GM10248 (cell line): ENCODE results near the gene SMC6.
A peak's percentile ranks its signal among the peaks of the same experiment; 100 is the strongest.

Experiments
- CTCF ChIA-PET: fragments of 300-600 bp; sonication (Branson Sonifier 250); formaldehyde crosslinking; extraction: SDS; loops from one replicate; lab custom pipeline; 2021; ENCODE audit warnings: antibody characterized with exemption; lab: Yijun Ruan, JAX
- POLR2A ChIA-PET: fragments of 350-650 bp; sonication (Branson Sonifier 250); formaldehyde crosslinking; extraction: SDS; loops from one replicate; lab custom pipeline; 2020; ENCODE audit warnings: antibody characterized with exemption; lab: Yijun Ruan, JAX
- DNase-seq: peaks from one replicate; pipeline ENCODE4 v3.0.0; 2012; ENCODE audit errors: extremely low spot score
- TF ChIP-seq, protein P1 (sequence below): IDR thresholded peaks from 2 replicates; pipeline ENCODE4 v1.5.1; 2012; ENCODE audit warnings: mild to moderate bottlenecking, low read depth; ENCODE audit errors: extremely low read depth, missing control alignments, control extremely low read depth

Gene SMC6

DNA sequence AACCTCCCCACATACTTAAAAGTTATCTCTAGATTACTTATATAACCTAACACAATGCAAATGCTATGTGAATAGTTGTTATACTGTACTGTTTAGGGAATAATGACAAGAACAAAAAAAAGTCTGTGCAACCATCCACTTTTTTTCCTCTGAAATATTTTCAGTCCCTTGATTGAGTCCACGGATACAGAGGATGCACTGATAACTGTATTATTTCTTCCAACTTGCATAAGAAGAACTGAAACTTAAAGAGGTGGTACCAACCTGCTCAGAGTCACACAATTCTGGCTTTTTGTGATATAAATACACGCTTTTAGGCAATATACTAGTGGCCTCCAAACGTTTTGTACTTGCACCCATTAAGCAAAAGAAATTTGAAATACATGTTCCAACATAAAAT lies 1.4 kb downstream of the SMC6 start:
- TF ChIP-seq, protein P1, sequence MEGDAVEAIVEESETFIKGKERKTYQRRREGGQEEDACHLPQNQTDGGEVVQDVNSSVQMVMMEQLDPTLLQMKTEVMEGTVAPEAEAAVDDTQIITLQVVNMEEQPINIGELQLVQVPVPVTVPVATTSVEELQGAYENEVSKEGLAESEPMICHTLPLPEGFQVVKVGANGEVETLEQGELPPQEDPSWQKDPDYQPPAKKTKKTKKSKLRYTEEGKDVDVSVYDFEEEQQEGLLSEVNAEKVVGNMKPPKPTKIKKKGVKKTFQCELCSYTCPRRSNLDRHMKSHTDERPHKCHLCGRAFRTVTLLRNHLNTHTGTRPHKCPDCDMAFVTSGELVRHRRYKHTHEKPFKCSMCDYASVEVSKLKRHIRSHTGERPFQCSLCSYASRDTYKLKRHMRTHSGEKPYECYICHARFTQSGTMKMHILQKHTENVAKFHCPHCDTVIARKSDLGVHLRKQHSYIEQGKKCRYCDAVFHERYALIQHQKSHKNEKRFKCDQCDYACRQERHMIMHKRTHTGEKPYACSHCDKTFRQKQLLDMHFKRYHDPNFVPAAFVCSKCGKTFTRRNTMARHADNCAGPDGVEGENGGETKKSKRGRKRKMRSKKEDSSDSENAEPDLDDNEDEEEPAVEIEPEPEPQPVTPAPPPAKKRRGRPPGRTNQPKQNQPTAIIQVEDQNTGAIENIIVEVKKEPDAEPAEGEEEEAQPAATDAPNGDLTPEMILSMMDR = no peak
- no peak for DNase-seq
- ChIA-PET POLR2A (no interaction called here), CTCF (interaction anchor here (1.0 kb wide), 1 partner anchor 60 kb away, joined by 3 read pairs; no protein-coding TSS in a partner anchor)

- TF ChIP-seq, protein P1 = no peak
- peak; percentile 31 for DNase-seq
- ChIA-PET POLR2A (no interaction called here), CTCF (interaction anchor here (0.9 to 1.8 kb wide), 3 partner anchors 10 to 64 kb away, joined by 3 to 4 read pairs (median 3); no protein-coding TSS in a partner anchor)
Measured at GRCh38 chr2:17749753-17750438, 3.7 kb downstream of the SMC6 start.

DNA sequence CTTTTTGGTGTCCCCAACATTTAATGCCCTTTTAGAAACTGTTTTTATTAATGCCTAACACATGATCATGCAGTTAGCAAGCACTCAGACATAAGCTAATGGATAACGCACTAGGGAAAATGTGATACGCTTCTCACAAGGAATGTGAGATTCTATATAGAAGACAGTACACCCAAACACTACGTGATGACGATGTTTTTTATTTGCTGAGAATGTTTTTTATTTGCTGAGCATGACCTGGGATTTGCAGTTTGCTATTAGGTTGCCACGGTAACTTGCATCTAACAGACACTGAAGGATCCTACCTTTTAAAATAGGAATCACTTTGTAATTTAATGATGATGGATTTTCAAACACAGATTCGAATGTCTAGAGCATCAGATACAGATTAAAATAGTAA lies 4.9 kb downstream of the SMC6 start:
- TF ChIP-seq, protein P1 = no peak
- no peak for DNase-seq
- POLR2A ChIA-PET = no interaction called here
- CTCF ChIA-PET = interaction anchor here (1.0 to 1.9 kb wide), 2 partner anchors 15 to 30 kb away, joined by 3 to 9 read pairs; no protein-coding TSS in a partner anchor

GRCh38 chr2:17747684-17748452 lies 5.7 kb downstream of the SMC6 start:
- ChIA-PET POLR2A (no interaction called here), CTCF (interaction anchor here (1.9 kb wide), 1 partner anchor 14 kb away, joined by 9 read pairs; no protein-coding TSS in a partner anchor)
- DNase-seq = no peak
- TF ChIP-seq, protein P1 = no peak

- TF ChIP-seq, protein P1 = no peak
- DNase-seq = no peak
- CTCF ChIA-PET = interaction anchor here (1.2 kb wide), 2 partner anchors 11 to 90 kb away, joined by 3 to 4 read pairs; no protein-coding TSS in a partner anchor
- POLR2A ChIA-PET = no interaction called here
Measured at GRCh38 chr2:17740203-17740602, 13.4 kb downstream of the SMC6 start.

DNA sequence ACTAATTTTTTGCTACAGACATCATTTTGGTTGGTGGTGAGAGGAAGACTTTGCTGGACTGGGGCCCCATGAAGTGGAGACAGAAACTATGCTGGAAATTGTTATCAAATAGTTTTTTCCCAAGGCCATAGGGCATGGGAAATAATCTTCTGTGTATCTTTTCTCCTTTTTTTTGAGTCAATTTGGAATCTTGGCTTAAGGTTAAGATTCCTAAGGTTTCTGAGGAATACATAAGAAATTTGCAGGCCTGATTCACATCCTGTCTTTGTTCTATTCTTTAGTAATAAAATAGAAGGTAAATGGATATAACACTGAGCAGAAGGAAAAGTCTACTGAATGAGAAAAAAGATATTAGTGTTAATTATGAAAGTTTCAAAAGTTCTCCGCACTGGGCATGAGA lies 16.6 kb downstream of the SMC6 start:
- DNase-seq = no peak
- TF ChIP-seq, protein P1 = no peak
- ChIA-PET CTCF (interaction anchor here (1.9 kb wide), 1 partner anchor 12 kb away, joined by 6 read pairs; no protein-coding TSS in a partner anchor), POLR2A (no interaction called here)
